NCI-H2227 treated with DMSO at 0.1 percent for 48 hours (cell line): ENCODE results near the gene FGF14.
A peak's percentile ranks its signal among the peaks of the same experiment; 100 is the strongest.

ENCODE experiments used
- DNase-seq: peaks from one replicate; lab custom pipeline; 2025; lab: John Stamatoyannopoulos, UW

FGF14 gene

GRCh38 chr13:102310691-102311418 is 91.0 kb downstream of the FGF14 start:
- DNase-seq = no peak

GRCh38 chr13:102309110-102309509 is 92.7 kb downstream of the FGF14 start:
- peak; percentile 24 for DNase-seq

- DNase-seq = no peak
Observed at GRCh38 chr13:102302534-102302933, 99.3 kb downstream of the FGF14 start.

- no peak for DNase-seq
Observed at GRCh38 chr13:102300379-102300778, 101.5 kb downstream of the FGF14 start.

- no peak for DNase-seq
Observed at GRCh38 chr13:102299366-102299765, 102.5 kb downstream of the FGF14 start.

GRCh38 chr13:102298051-102298450 is 103.8 kb downstream of the FGF14 start:
- no peak for DNase-seq

GRCh38 chr13:102295316-102296048 is 106.4 kb downstream of the FGF14 start:
- no peak for DNase-seq

- no peak for DNase-seq
Observed at GRCh38 chr13:102294407-102295018, 107.3 kb downstream of the FGF14 start.

- DNase-seq = no peak
Observed at GRCh38 chr13:102293723-102294122, 108.1 kb downstream of the FGF14 start.

GRCh38 chr13:102291587-102292218 is 110.1 kb downstream of the FGF14 start:
- no peak for DNase-seq

- no peak for DNase-seq
Observed at GRCh38 chr13:102289606-102290005, 112.2 kb downstream of the FGF14 start.

- DNase-seq = no peak
Observed at GRCh38 chr13:102286326-102286725, 115.5 kb downstream of the FGF14 start.

- DNase-seq = no peak
Observed at GRCh38 chr13:102280366-102280765, 121.5 kb downstream of the FGF14 start.

GRCh38 chr13:102277286-102277685 is 124.6 kb downstream of the FGF14 start:
- DNase-seq = no peak

- no peak for DNase-seq
Observed at GRCh38 chr13:102276404-102276803, 125.4 kb downstream of the FGF14 start.

- no peak for DNase-seq
Observed at GRCh38 chr13:102275969-102276368, 125.9 kb downstream of the FGF14 start.

GRCh38 chr13:102273111-102273510 is 128.7 kb downstream of the FGF14 start:
- no peak for DNase-seq

GRCh38 chr13:102267191-102267590 is 134.7 kb downstream of the FGF14 start:
- DNase-seq = no peak

GRCh38 chr13:102261809-102262208 is 140.0 kb downstream of the FGF14 start:
- no peak for DNase-seq

GRCh38 chr13:102261316-102261715 is 140.5 kb downstream of the FGF14 start:
- DNase-seq = no peak

GRCh38 chr13:102260256-102260655 is 141.6 kb downstream of the FGF14 start:
- DNase-seq = no peak

- DNase-seq = no peak
Observed at GRCh38 chr13:102255409-102255808, 146.4 kb downstream of the FGF14 start.

GRCh38 chr13:102251817-102252216 is 150.0 kb downstream of the FGF14 start:
- no peak for DNase-seq
